AG09319 (cell line): ENCODE measurements around the gene ZFYVE19.

ENCODE experiments used
- DNase-seq: peaks from one replicate; pipeline ENCODE4 v3.0.0-alpha.2; 2010; ENCODE audit warnings: low read depth; ENCODE audit errors: extremely low read depth
- CTCF ChIP-seq: IDR thresholded peaks from 2 replicates; pipeline ENCODE4 v1.5.1; 2011; ENCODE audit warnings: low read depth, mild to moderate bottlenecking, inconsistent platforms, low read length, moderate library complexity

The ZFYVE19 gene, protein sequence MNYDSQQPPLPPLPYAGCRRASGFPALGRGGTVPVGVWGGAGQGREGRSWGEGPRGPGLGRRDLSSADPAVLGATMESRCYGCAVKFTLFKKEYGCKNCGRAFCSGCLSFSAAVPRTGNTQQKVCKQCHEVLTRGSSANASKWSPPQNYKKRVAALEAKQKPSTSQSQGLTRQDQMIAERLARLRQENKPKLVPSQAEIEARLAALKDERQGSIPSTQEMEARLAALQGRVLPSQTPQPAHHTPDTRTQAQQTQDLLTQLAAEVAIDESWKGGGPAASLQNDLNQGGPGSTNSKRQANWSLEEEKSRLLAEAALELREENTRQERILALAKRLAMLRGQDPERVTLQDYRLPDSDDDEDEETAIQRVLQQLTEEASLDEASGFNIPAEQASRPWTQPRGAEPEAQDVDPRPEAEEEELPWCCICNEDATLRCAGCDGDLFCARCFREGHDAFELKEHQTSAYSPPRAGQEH

GRCh38 chr15:40807028-40807887 lies at the start of gene ZFYVE19, which contains the start of gene DNAJC17:
ZFYVE19 (plus strand) TSS chr15:40807089; CDS start chr15:40807590, 501 bp downstream.
DNAJC17 (minus strand) TSS chr15:40807473; CDS start chr15:40807446, 27 bp downstream.
- no peak for TF ChIP-seq CTCF

DNA sequence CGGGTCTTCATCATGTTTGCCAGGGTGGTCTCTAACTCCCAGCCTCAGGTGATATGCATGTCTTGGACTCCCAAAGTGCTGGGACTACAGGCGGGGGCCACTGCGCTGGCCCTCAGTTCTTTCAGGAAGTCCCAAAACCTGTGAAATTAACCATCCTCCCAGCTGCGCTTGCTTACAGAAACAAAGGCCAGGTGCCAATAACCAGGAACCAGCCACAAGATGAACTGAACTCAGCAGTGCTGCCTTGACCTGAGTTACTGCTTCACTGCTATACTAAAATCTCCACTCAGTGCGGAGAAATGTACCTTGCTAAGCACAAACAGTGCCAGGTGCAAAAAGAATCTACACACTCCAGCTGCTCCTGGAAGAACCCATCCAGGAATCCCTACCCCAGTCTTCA lies 46.9 kb upstream of the ZFYVE19 start:
- DNase-seq = no peak
- no peak for TF ChIP-seq CTCF

More at GRCh38 chr15:40807028-40807887, at the start of gene ZFYVE19, which contains the start of gene DNAJC17:
- DNase-seq = peak; percentile 94

- TF ChIP-seq CTCF = no peak
- no peak for DNase-seq
Measured at GRCh38 chr15:40762919-40763800, 43.7 kb upstream of the ZFYVE19 start.

DNA sequence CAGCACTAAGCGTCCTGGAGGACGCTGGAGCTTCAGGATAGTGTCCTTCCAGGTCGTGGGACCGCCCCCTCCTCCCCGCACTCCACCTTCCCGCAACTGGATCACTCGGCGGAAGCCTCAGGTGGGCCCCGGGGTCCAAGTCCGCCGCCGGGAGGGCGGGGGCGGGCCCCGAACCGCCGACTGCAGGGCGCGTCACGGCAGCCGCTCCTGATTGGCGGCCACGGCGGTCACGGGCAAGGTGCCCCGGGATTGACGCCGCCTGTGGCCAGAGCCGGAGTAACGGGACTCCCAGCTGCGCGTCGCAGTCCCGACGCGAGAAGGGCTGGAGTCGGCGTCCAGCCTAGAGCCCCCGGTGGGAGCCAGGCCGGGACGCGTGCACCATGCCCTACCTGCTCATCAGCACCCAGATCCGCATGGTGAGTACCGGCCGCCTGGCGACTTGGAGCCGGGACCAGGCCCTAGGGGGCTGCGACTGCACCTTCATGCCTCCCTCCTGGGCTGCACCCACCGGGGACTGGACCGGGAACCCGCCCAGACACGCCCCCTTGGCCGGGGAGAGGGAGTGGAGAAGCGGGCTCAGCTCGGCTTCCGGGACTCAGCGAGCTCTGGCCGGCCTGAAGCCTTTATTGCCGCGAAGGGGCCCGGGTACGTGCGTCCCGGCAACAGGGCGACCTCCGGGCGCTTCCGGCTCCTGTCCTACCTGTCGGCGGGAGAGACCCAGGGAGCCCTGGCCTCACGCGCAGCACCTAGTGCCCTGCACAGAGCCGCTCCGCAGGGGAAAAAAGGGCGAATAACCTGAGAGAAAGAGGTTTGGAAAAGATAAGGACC lies 42.9 kb upstream of the ZFYVE19 start, which contains the start of gene GCHFR:
Gene GCHFR, plus strand, starts transcription at position 268 of the 828 bp plus-strand sequence. Its CDS starts 113 bp downstream, at position 381.
- TF ChIP-seq CTCF = peak; percentile 24
- DNase-seq = no peak

- DNase-seq = no peak
- no peak for TF ChIP-seq CTCF
Measured at GRCh38 chr15:40764629-40765103, 42.2 kb upstream of the ZFYVE19 start.
